ENCODE results near the gene CCNI2.
A peak's percentile ranks its signal among the peaks of the same experiment; 100 is the strongest.

Gene CCNI2

GRCh38 chr5:132770476-132771159 lies 23.4 kb downstream of the CCNI2 start:
- TF ChIP-seq CTCF (IDR thresholded peaks at IDR 0.05; ENCODE audit: control insufficient read depth, insufficient read depth, low read depth, low read length, missing control alignments) = no peak
- H3K4me3 ChIP-seq (ENCODE audit: control insufficient read depth, low read depth, low read length) = no peak overlapping the region
- DNase-seq (ENCODE audit: low read depth) = no peak

GRCh38 chr5:132771503-132771998 lies 24.3 kb downstream of the CCNI2 start:
- DNase-seq (ENCODE audit: low read depth) = peak; percentile 32
- no peak for TF ChIP-seq CTCF (IDR thresholded peaks at IDR 0.05; ENCODE audit: control insufficient read depth, insufficient read depth, low read depth, low read length, missing control alignments)
- no peak overlapping the region for H3K4me3 ChIP-seq (ENCODE audit: control insufficient read depth, low read depth, low read length)

GRCh38 chr5:132772291-132773070 lies 25.3 kb downstream of the CCNI2 start:
- no peak for TF ChIP-seq CTCF (IDR thresholded peaks at IDR 0.05; ENCODE audit: control insufficient read depth, insufficient read depth, low read depth, low read length, missing control alignments)
- no peak overlapping the region for H3K4me3 ChIP-seq (ENCODE audit: control insufficient read depth, low read depth, low read length)
- no peak for DNase-seq (ENCODE audit: low read depth)

- no peak for TF ChIP-seq CTCF (IDR thresholded peaks at IDR 0.05; ENCODE audit: control insufficient read depth, insufficient read depth, low read depth, low read length, missing control alignments)
- no peak for DNase-seq (ENCODE audit: low read depth)
- no peak overlapping the region for H3K4me3 ChIP-seq (ENCODE audit: control insufficient read depth, low read depth, low read length)
Measured at GRCh38 chr5:132773114-132773513, 25.9 kb downstream of the CCNI2 start.

GRCh38 chr5:132773601-132774355 lies 26.6 kb downstream of the CCNI2 start:
- TF ChIP-seq CTCF (IDR thresholded peaks at IDR 0.05; ENCODE audit: control insufficient read depth, insufficient read depth, low read depth, low read length, missing control alignments) = no peak
- DNase-seq (ENCODE audit: low read depth) = no peak
- H3K4me3 ChIP-seq (ENCODE audit: control insufficient read depth, low read depth, low read length) = no peak overlapping the region

- no peak overlapping the region for H3K4me3 ChIP-seq (ENCODE audit: control insufficient read depth, low read depth, low read length)
- TF ChIP-seq CTCF (IDR thresholded peaks at IDR 0.05; ENCODE audit: control insufficient read depth, insufficient read depth, low read depth, low read length, missing control alignments) = no peak
- no peak for DNase-seq (ENCODE audit: low read depth)
Measured at GRCh38 chr5:132774406-132774805, 27.2 kb downstream of the CCNI2 start.
